GM21737 (cell line): ENCODE data around the gene PABPC1L.
A peak's percentile ranks its signal among the peaks of the same experiment; 100 is the strongest.
"Not testable (repeated sequence)": the region's sequence is repeated elsewhere in the genome, so short reads cannot be mapped to it uniquely, and the experiment has no call there.

Experiments used
- ATAC-seq: cut with Tn5 transposase; IDR thresholded peaks from one replicate; pipeline ENCODE4 v1.9.1; 2021; ENCODE audit warnings: mild to moderate bottlenecking, moderate library complexity; ENCODE audit not compliant: unreplicated experiment

PABPC1L gene

GRCh38 chr20:44909872-44910689 is at the start of gene PABPC1L:
PABPC1L (plus strand) TSS chr20:44910060; CDS start chr20:44910144, 84 bp downstream.
- peak; percentile 81 for ATAC-seq

GRCh38 chr20:44861531-44862006 is 48.3 kb upstream of the PABPC1L start:
- ATAC-seq, result no peak

GRCh38 chr20:44862286-44862685 is 47.6 kb upstream of the PABPC1L start:
- no peak for ATAC-seq

GRCh38 chr20:44863365-44864084 is 46.3 kb upstream of the PABPC1L start:
- not testable (repeated sequence) for ATAC-seq

DNA sequence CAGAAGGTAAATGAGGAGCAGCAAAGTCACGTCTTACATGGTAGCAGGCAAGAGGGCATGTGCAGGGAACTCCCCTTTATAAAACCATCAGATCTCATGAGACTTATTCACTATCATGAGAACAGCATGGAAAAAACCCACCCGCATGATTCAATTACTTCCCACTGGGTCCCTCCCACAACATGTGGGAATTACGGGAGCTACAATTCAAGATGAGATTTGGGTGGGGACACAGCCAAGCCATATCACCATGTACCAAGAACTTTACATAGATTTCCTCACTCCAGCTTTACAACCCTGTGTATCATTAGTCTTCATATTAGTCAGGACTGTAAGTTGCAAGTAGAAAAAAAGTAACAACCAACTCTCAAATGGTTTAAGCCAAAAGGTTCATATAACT is 45.4 kb upstream of the PABPC1L start:
- ATAC-seq, result not testable (repeated sequence)

GRCh38 chr20:44866703-44867335 is 43.0 kb upstream of the PABPC1L start:
- ATAC-seq, result no peak

GRCh38 chr20:44869471-44869870 is 40.4 kb upstream of the PABPC1L start:
- ATAC-seq, result no peak

- not testable (repeated sequence) for ATAC-seq
Observed at GRCh38 chr20:44882360-44882759, 27.5 kb upstream of the PABPC1L start.

DNA sequence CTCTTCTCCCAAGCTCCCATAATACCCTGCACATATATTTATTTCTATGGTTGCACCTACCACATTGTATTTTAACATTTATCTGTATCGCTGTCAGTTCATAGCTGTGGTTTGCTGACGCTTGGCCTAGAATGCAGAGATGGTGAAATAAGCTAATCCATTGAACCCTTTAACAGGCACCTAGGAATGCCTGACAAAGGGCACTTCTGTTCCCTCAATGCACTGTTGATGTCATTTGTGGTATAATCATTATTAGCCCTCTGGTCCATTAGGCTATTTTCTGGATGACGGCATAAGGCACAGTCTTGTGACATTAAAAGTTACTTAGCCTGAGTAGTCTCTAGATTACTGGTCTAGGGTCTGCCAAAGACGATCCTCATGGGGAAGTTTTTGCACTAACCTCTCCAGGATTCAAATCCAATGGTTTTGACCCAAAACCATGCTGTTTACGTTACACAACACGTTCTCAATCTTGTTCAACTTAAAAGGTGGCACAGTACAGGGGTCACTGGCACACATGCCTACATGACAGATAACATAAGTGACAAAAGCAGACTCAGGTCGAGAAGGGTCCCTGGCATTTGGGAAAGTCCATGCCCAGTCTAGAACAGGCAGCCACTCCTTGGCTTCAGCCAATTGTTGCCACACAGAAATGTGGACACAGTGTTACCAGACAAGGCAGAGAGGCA is 26.5 kb upstream of the PABPC1L start:
- ATAC-seq, result no peak

- ATAC-seq, result no peak
Observed at GRCh38 chr20:44884907-44885391, 24.9 kb upstream of the PABPC1L start.

- ATAC-seq, result peak; percentile 91
Observed at GRCh38 chr20:44885392-44886265, 24.2 kb upstream of the PABPC1L start, which contains the start of gene YWHAB. YWHAB (plus strand) TSS chr20:44885705; CDS start chr20:44901534, 15,829 bp downstream.

GRCh38 chr20:44886266-44886651 is 23.6 kb upstream of the PABPC1L start:
- ATAC-seq, result no peak

GRCh38 chr20:44886828-44887227 is 23.0 kb upstream of the PABPC1L start:
- no peak for ATAC-seq

DNA sequence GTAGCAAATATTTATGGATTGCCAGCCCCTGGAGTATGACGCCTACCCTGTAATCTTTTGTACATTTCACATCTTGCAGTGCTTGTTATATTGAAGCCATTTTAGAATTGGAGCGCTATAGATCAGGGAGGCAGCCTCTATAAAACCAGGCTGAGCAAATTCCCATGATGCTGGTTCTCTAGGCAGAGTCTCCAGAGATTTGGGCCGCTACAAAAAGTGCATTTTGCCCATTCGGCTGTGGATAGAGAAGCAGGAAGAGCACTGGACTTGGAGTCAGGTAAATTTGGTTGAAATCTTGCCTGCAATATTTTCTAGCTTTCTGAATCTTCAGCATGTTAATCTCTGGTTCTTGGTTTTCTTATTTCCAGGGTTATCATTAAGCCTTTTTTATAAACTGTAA is 22.4 kb upstream of the PABPC1L start:
- ATAC-seq, result no peak

GRCh38 chr20:44888226-44889103 is 21.4 kb upstream of the PABPC1L start:
- ATAC-seq, result no peak

GRCh38 chr20:44891826-44892225 is 18.0 kb upstream of the PABPC1L start:
- no peak for ATAC-seq

- ATAC-seq, result no peak
Observed at GRCh38 chr20:44894959-44895358, 14.9 kb upstream of the PABPC1L start.

DNA sequence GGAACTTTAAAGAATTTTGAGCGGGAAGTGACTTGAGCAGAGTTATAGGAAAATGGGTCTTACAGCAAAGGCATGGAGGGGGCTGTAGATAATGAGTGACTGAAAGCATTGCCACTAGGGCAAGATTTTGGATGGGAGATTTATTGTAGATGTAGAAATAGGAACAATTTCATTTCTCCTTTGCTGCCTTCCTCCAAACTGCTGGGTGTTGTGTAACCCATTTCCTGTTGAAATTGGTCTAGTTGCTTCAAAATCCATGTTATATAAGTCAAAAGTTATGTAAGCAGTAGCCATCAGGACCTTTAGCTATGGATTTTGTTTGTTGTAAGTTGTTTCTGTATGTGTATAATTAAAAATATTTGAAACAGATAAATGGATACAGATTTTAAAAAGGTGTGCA is 13.3 kb upstream of the PABPC1L start:
- ATAC-seq, result no peak

- ATAC-seq, result no peak
Observed at GRCh38 chr20:44897133-44897532, 12.7 kb upstream of the PABPC1L start.
